ENCODE results near the gene MCL1.
"Not testable (repeated sequence)": the region's sequence is repeated elsewhere in the genome, so short reads cannot be mapped to it uniquely, and the experiment has no call there.

MCL1 gene

GRCh38 chr1:150579110-150579944, at the start of gene MCL1:
Gene MCL1 (minus strand): TSS chr1:150579610. CDS start chr1:150579530, 80 bp downstream.
- peak; percentile 88 for DNase-seq (ENCODE audit: extremely low spot score, insufficient read length, low read depth)
- FAIRE-seq: peak; percentile 75

GRCh38 chr1:150628766-150629114, 49.3 kb upstream of the MCL1 start:
- DNase-seq (ENCODE audit: extremely low spot score, insufficient read length, low read depth): no peak

GRCh38 chr1:150627826-150628410, 48.5 kb upstream of the MCL1 start:
- no peak for DNase-seq (ENCODE audit: extremely low spot score, insufficient read length, low read depth)
- no peak for FAIRE-seq

More at GRCh38 chr1:150628766-150629114, 49.3 kb upstream of the MCL1 start:
- no peak for FAIRE-seq

- FAIRE-seq (no peak), DNase-seq (ENCODE audit: extremely low spot score, insufficient read length, low read depth) (no peak)
These were observed 46.7 kb upstream of the MCL1 start for GRCh38 chr1:150626150-150626549.

GRCh38 chr1:150624546-150624945, 45.1 kb upstream of the MCL1 start:
- not testable (repeated sequence) for FAIRE-seq; DNase-seq (ENCODE audit: extremely low spot score, insufficient read length, low read depth)

- not testable (repeated sequence) for FAIRE-seq; DNase-seq (ENCODE audit: extremely low spot score, insufficient read length, low read depth)
These were observed 44.7 kb upstream of the MCL1 start for GRCh38 chr1:150624134-150624533.

- no peak for DNase-seq (ENCODE audit: extremely low spot score, insufficient read length, low read depth)
- FAIRE-seq: no peak
These were observed 43.0 kb upstream of the MCL1 start for GRCh38 chr1:150622303-150622975.

- FAIRE-seq (peak; percentile 33), DNase-seq (ENCODE audit: extremely low spot score, insufficient read length, low read depth) (peak; percentile 28)
These were observed 42.3 kb upstream of the MCL1 start for GRCh38 chr1:150621497-150622302.

GRCh38 chr1:150620919-150621318, 41.5 kb upstream of the MCL1 start:
- FAIRE-seq (no peak), DNase-seq (ENCODE audit: extremely low spot score, insufficient read length, low read depth) (no peak)

GRCh38 chr1:150619576-150620509, 40.4 kb upstream of the MCL1 start:
- DNase-seq (ENCODE audit: extremely low spot score, insufficient read length, low read depth): no peak
- FAIRE-seq: no peak

- FAIRE-seq: no peak
- no peak for DNase-seq (ENCODE audit: extremely low spot score, insufficient read length, low read depth)
These were observed 36.2 kb upstream of the MCL1 start for GRCh38 chr1:150615346-150616201.

GRCh38 chr1:150613061-150613920, 33.9 kb upstream of the MCL1 start:
- DNase-seq (ENCODE audit: extremely low spot score, insufficient read length, low read depth): peak; percentile 37
- FAIRE-seq: peak; percentile 78

GRCh38 chr1:150612014-150612345, 32.6 kb upstream of the MCL1 start:
- no peak for FAIRE-seq
- DNase-seq (ENCODE audit: extremely low spot score, insufficient read length, low read depth): no peak

- no peak for FAIRE-seq
- no peak for DNase-seq (ENCODE audit: extremely low spot score, insufficient read length, low read depth)
These were observed 31.2 kb upstream of the MCL1 start for GRCh38 chr1:150610576-150610975.

GRCh38 chr1:150609732-150610131, 30.3 kb upstream of the MCL1 start:
- DNase-seq (ENCODE audit: extremely low spot score, insufficient read length, low read depth) (no peak), FAIRE-seq (no peak)

- FAIRE-seq (no peak), DNase-seq (ENCODE audit: extremely low spot score, insufficient read length, low read depth) (no peak)
These were observed 27.2 kb upstream of the MCL1 start for GRCh38 chr1:150606463-150607142.

GRCh38 chr1:150605451-150605731, 26.0 kb upstream of the MCL1 start:
- DNase-seq (ENCODE audit: extremely low spot score, insufficient read length, low read depth); FAIRE-seq: not testable (repeated sequence)

Data from GM18507 (cell line).